Measurements from ENCODE around the gene ATP6V0A4. TPM values are rescaled to one million over a fixed set of nuclear protein-coding genes. Genes with fewer than 3 reads are reported as not detected.

Gene ATP6V0A4
- total and polyA plus RNA-seq, 2 experiments from 2014 or later: 0.43 TPM

- no peak overlapping the region for H3K4me3 ChIP-seq
- no peak for TF ChIP-seq EZH2 (IDR thresholded peaks at IDR 0.05; ENCODE audit: insufficient read depth, poor library complexity, severe bottlenecking)
- TF ChIP-seq EZH2phosphoT487 (IDR thresholded peaks at IDR 0.05; ENCODE audit: insufficient read depth, low read depth): no peak
- H3K36me3 ChIP-seq (ENCODE audit: low read depth): no peaks in the 10 kb centered on the region
- no peaks in the 10 kb centered on the region for H3K9me2 ChIP-seq (ENCODE audit: insufficient read depth)
- in situ Hi-C loops (cut with MboI): no loop called here
- H3F3A ChIP-seq (ENCODE audit: insufficient read depth): no peaks in the 10 kb centered on the region
- peaks cover 28% of the 10 kb centered on the region for H3K27me3 ChIP-seq (replicated peaks; ENCODE audit: insufficient read depth)
- 64 to 66% methylated on average over 15 of the region's 15 CpGs for WGBS, 2 experiments (ENCODE audit: low coverage in 1 of 2, low lambda C conversion rate in 2 of 2, missing lambda C conversion rate in 2 of 2)
- H3K4me2 ChIP-seq (ENCODE audit: unreplicated experiment): no peak overlapping the region
- DNase-seq: no peak
- no peaks in the 10 kb centered on the region for H3K4me1 ChIP-seq (ENCODE audit: insufficient read depth)
- no peak overlapping the region for H2AFZ ChIP-seq
- H4K20me1 ChIP-seq (ENCODE audit: insufficient read depth): no peaks in the 10 kb centered on the region
- H3K9me3 ChIP-seq (ENCODE audit: low read depth): no peaks in the 10 kb centered on the region
- H3K9ac ChIP-seq: no peak overlapping the region
- no peaks in the 10 kb centered on the region for H3K79me2 ChIP-seq (ENCODE audit: insufficient read depth)
- no peak overlapping the region for H3K27ac ChIP-seq
These were observed 47.5 kb downstream of the ATP6V0A4 start for GRCh38 chr7:138750473-138750872.

DNA sequence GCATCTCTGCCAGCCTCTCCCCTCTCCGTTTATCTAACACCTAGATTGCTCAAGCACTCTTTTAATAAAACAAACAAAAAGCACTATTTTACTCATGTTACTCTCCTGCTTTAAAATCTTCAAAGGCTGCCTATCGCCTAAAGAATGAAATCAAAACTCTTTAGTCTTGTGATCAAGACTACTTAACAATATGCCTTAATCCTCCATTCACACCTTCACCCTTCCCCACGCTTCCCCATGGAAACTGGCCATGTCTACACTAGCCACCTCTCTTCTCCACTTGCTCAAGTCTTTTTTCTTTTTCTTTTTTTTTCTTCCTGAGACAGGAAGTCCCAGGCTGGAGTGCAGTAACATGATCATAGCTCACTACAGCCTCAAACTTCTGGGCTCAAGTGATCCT lies 48.0 kb downstream of the ATP6V0A4 start:
- Histone ChIP-seq H3F3A (ENCODE audit: insufficient read depth) (no peaks in the 10 kb centered on the region), H3K27me3 (replicated peaks; ENCODE audit: insufficient read depth) (peaks cover 28% of the 10 kb centered on the region), H3K79me2 (ENCODE audit: insufficient read depth) (no peaks in the 10 kb centered on the region), H3K9me2 (ENCODE audit: insufficient read depth) (no peaks in the 10 kb centered on the region), H3K4me2 (ENCODE audit: unreplicated experiment) (no peak overlapping the region), H3K9me3 (ENCODE audit: low read depth) (no peaks in the 10 kb centered on the region), H3K4me3 (no peak overlapping the region), H3K9ac (no peak overlapping the region), H3K36me3 (ENCODE audit: low read depth) (no peaks in the 10 kb centered on the region), H3K27ac (no peak overlapping the region), H2AFZ (no peak overlapping the region), H3K4me1 (ENCODE audit: insufficient read depth) (no peaks in the 10 kb centered on the region), H4K20me1 (ENCODE audit: insufficient read depth) (no peaks in the 10 kb centered on the region)
- DNase-seq: no peak
- 31 to 42% methylated on average over 3 of the region's 3 CpGs for WGBS, 2 experiments (ENCODE audit: low coverage in 1 of 2, low lambda C conversion rate in 2 of 2, missing lambda C conversion rate in 2 of 2)
- TF ChIP-seq EZH2phosphoT487 (IDR thresholded peaks at IDR 0.05; ENCODE audit: insufficient read depth, low read depth) (no peak), EZH2 (IDR thresholded peaks at IDR 0.05; ENCODE audit: insufficient read depth, poor library complexity, severe bottlenecking) (no peak)
- in situ Hi-C loops (cut with MboI): loop anchor here (25.0 kb wide), 3 partner anchors 588 to 1138 kb away; no protein-coding TSS in a partner anchor

- no peak for DNase-seq
- Histone ChIP-seq H2AFZ (no peak overlapping the region), H3K9me2 (ENCODE audit: insufficient read depth) (no peaks in the 10 kb centered on the region), H3K36me3 (ENCODE audit: low read depth) (no peaks in the 10 kb centered on the region), H4K20me1 (ENCODE audit: insufficient read depth) (no peaks in the 10 kb centered on the region), H3K4me1 (ENCODE audit: insufficient read depth) (no peaks in the 10 kb centered on the region), H3K9me3 (ENCODE audit: low read depth) (no peaks in the 10 kb centered on the region), H3K27me3 (replicated peaks; ENCODE audit: insufficient read depth) (peaks cover 28% of the 10 kb centered on the region), H3K9ac (no peak overlapping the region), H3K4me3 (no peak overlapping the region), H3F3A (ENCODE audit: insufficient read depth) (no peaks in the 10 kb centered on the region), H3K27ac (no peak overlapping the region), H3K4me2 (ENCODE audit: unreplicated experiment) (no peak overlapping the region), H3K79me2 (ENCODE audit: insufficient read depth) (no peaks in the 10 kb centered on the region)
- in situ Hi-C loops (cut with MboI): loop anchor here (25.0 kb wide), 3 partner anchors 586 to 1136 kb away; no protein-coding TSS in a partner anchor
- 60 to 64% methylated on average over 6 of the region's 6 CpGs for WGBS, 2 experiments (ENCODE audit: low coverage in 1 of 2, low lambda C conversion rate in 2 of 2, missing lambda C conversion rate in 2 of 2)
- TF ChIP-seq EZH2phosphoT487 (IDR thresholded peaks at IDR 0.05; ENCODE audit: insufficient read depth, low read depth): no peak
- TF ChIP-seq EZH2 (IDR thresholded peaks at IDR 0.05; ENCODE audit: insufficient read depth, poor library complexity, severe bottlenecking): no peak
These were observed 49.3 kb downstream of the ATP6V0A4 start for GRCh38 chr7:138748666-138749065.

- no peaks in the 10 kb centered on the region for H3K9me3 ChIP-seq (ENCODE audit: low read depth)
- H3K27me3 ChIP-seq (replicated peaks; ENCODE audit: insufficient read depth): peaks cover 20% of the 10 kb centered on the region
- H3K4me2 ChIP-seq (ENCODE audit: unreplicated experiment): no peak overlapping the region
- TF ChIP-seq EZH2 (IDR thresholded peaks at IDR 0.05; ENCODE audit: insufficient read depth, poor library complexity, severe bottlenecking) (no peak), EZH2phosphoT487 (IDR thresholded peaks at IDR 0.05; ENCODE audit: insufficient read depth, low read depth) (no peak)
- no peaks in the 10 kb centered on the region for H3K9me2 ChIP-seq (ENCODE audit: insufficient read depth)
- no peak overlapping the region for H3K27ac ChIP-seq
- no peak overlapping the region for H3K9ac ChIP-seq
- H3K36me3 ChIP-seq (ENCODE audit: low read depth): no peaks in the 10 kb centered on the region
- no peaks in the 10 kb centered on the region for H3K4me1 ChIP-seq (ENCODE audit: insufficient read depth)
- no peaks in the 10 kb centered on the region for H3F3A ChIP-seq (ENCODE audit: insufficient read depth)
- H3K4me3 ChIP-seq: no peak overlapping the region
- DNase-seq: no peak
- in situ Hi-C loops (cut with MboI): loop anchor here (25.0 kb wide), 3 partner anchors 584 to 1134 kb away; no protein-coding TSS in a partner anchor
- H4K20me1 ChIP-seq (ENCODE audit: insufficient read depth): no peaks in the 10 kb centered on the region
- no peaks in the 10 kb centered on the region for H3K79me2 ChIP-seq (ENCODE audit: insufficient read depth)
- H2AFZ ChIP-seq: no peak overlapping the region
- 66 to 69% methylated on average over 4 of the region's 4 CpGs for WGBS, 2 experiments (ENCODE audit: low coverage in 1 of 2, low lambda C conversion rate in 2 of 2, missing lambda C conversion rate in 2 of 2)
These were observed 51.9 kb downstream of the ATP6V0A4 start for GRCh38 chr7:138746073-138746472.

- peaks cover 14% of the 10 kb centered on the region for H3K27me3 ChIP-seq (replicated peaks; ENCODE audit: insufficient read depth)
- 32 to 35% methylated on average over 7 of the region's 7 CpGs for WGBS, 2 experiments (ENCODE audit: low coverage in 1 of 2, low lambda C conversion rate in 2 of 2, missing lambda C conversion rate in 2 of 2)
- TF ChIP-seq EZH2 (IDR thresholded peaks at IDR 0.05; ENCODE audit: insufficient read depth, poor library complexity, severe bottlenecking): no peak
- TF ChIP-seq EZH2phosphoT487 (IDR thresholded peaks at IDR 0.05; ENCODE audit: insufficient read depth, low read depth): no peak
- H3K4me3 ChIP-seq: no peak overlapping the region
- no peak overlapping the region for H3K4me2 ChIP-seq (ENCODE audit: unreplicated experiment)
- no peaks in the 10 kb centered on the region for H3K79me2 ChIP-seq (ENCODE audit: insufficient read depth)
- no peak for DNase-seq
- no peaks in the 10 kb centered on the region for H3K36me3 ChIP-seq (ENCODE audit: low read depth)
- in situ Hi-C loops (cut with MboI): loop anchor here (25.0 kb wide), 3 partner anchors 583 to 1133 kb away; no protein-coding TSS in a partner anchor
- no peak overlapping the region for H3K27ac ChIP-seq
- no peaks in the 10 kb centered on the region for H3F3A ChIP-seq (ENCODE audit: insufficient read depth)
- no peaks in the 10 kb centered on the region for H3K9me3 ChIP-seq (ENCODE audit: low read depth)
- H3K4me1 ChIP-seq (ENCODE audit: insufficient read depth): no peaks in the 10 kb centered on the region
- H3K9ac ChIP-seq: no peak overlapping the region
- no peaks in the 10 kb centered on the region for H3K9me2 ChIP-seq (ENCODE audit: insufficient read depth)
- H2AFZ ChIP-seq: no peak overlapping the region
- H4K20me1 ChIP-seq (ENCODE audit: insufficient read depth): no peaks in the 10 kb centered on the region
These were observed 52.8 kb downstream of the ATP6V0A4 start for GRCh38 chr7:138745189-138745588.

Data from GM23248 (cell line).